HepG2 (cell line): ENCODE measurements around the gene PEX11B. TPM values are rescaled to one million over a fixed set of nuclear protein-coding genes. Genes with fewer than 3 reads are reported as not detected.

Experiments
- ATAC-seq: fragments of 200-7000 bp; cut with Tn5 transposase; 3 replicates; pipeline ENCODE4 v1.9.1; 2020; ENCODE audit warnings: mild to moderate bottlenecking, moderate library complexity
- BruUV-seq: library from RNA; stranded (reverse); fragments of 400-500 nt; replicated peaks from 2 replicates; lab custom pipeline; 2021; lab: Mats Ljungman, UMichigan
- CTCF ChIA-PET: fragments of 300-600 bp; formaldehyde crosslinking; extraction: SDS; loops from one replicate; lab custom pipeline; 2021; ENCODE audit warnings: low total read pairs, inconsistent platforms, low intra/inter-chr PET ratio; lab: Yijun Ruan, JAX
- POLR2A ChIA-PET: fragments of 350-600 bp; sonication (Branson Sonifier 250); formaldehyde crosslinking; loops from one replicate; lab custom pipeline; 2020; ENCODE audit warnings: antibody characterized with exemption, inconsistent platforms; lab: Yijun Ruan, JAX
- DNase-seq: peaks from one replicate; pipeline ENCODE4 v3.0.0-alpha.2; 2015; ENCODE audit warnings: low spot score
- FAIRE-seq: peaks from 3 replicates; lab custom pipeline; 2011; peaks lifted over from hg19 to GRCh38; lab: Jason Lieb, UNC
- H2AFZ ChIP-seq: one replicate; pipeline ENCODE4 v1.6.1; 2011; ENCODE audit warnings: low read length, inconsistent platforms
- H3K27ac ChIP-seq: fragments of 300-600 bp; 3 replicates; pipeline ENCODE4 v1.8.0; 2011; ENCODE audit warnings: mixed run types, mild to moderate bottlenecking, mixed read lengths, low read length, inconsistent platforms; ENCODE audit not compliant: insufficient read depth; ENCODE audit errors: extremely low read length
- H3K27me3 ChIP-seq, 2 experiments: fragments of 200-600 bp in 1 of 2; 2 replicates in 1 of 2; 3 replicates in 1 of 2; pipeline versions ENCODE4 v1.6.0 to v1.8.0; 2011; ENCODE audit warnings: low read length in 2 of 2, mild to moderate bottlenecking in 2 of 2, moderate library complexity in 2 of 2, inconsistent platforms in 1 of 2; ENCODE audit not compliant: insufficient read depth in 2 of 2, control insufficient read depth in 1 of 2
- H3K36me3 ChIP-seq, 2 experiments: fragments of 200-600 bp in 1 of 2; replicated peaks in 1 of 2; 2 replicates in 1 of 2; 3 replicates in 1 of 2; pipeline versions ENCODE4 v1.5.1 to v1.8.0; 2011; ENCODE audit warnings: low read length in 2 of 2, inconsistent platforms in 1 of 2; ENCODE audit not compliant: insufficient read depth in 2 of 2, control insufficient read depth in 1 of 2
- H3K4me1 ChIP-seq: 2 replicates; pipeline ENCODE4 v1.5.1; 2012; ENCODE audit warnings: low read length, inconsistent platforms; ENCODE audit not compliant: insufficient read depth
- H3K4me2 ChIP-seq: 2 replicates; pipeline ENCODE4 v1.6.0; 2011; ENCODE audit warnings: low read depth, low read length, inconsistent platforms
- H3K4me3 ChIP-seq, 3 experiments: fragments of 200-600 bp in 1 of 3; sonication (generic), shearing (Covaris generic) in 1 of 3; replicated peaks in 1 of 3; 2 replicates each; pipeline ENCODE4 v1.5.1; 2011 to 2016; ENCODE audit warnings: low read length in 3 of 3, inconsistent platforms in 2 of 3, low read depth in 2 of 3, mild to moderate bottlenecking in 2 of 3, control low read depth in 1 of 3, mixed read lengths in 1 of 3; ENCODE audit not compliant: insufficient read depth in 1 of 3
- H3K79me2 ChIP-seq: one replicate; pipeline ENCODE4 v1.6.1; 2011; ENCODE audit warnings: low read length, inconsistent platforms; ENCODE audit not compliant: insufficient read depth
- H3K9ac ChIP-seq: 2 replicates; pipeline ENCODE4 v1.6.0; 2011; ENCODE audit warnings: mild to moderate bottlenecking, low read depth, low read length, inconsistent platforms; ENCODE audit not compliant: insufficient read depth
- H3K9me3 ChIP-seq: 2 replicates; pipeline ENCODE4 v1.5.1; 2012; ENCODE audit warnings: mild to moderate bottlenecking, low read length
- H4K20me1 ChIP-seq: 2 replicates; pipeline ENCODE4 v1.6.0; 2011; ENCODE audit warnings: inconsistent platforms, mild to moderate bottlenecking, low read length, moderate library complexity; ENCODE audit not compliant: insufficient read depth
- DNMT3B ChIP-seq: conservative IDR thresholded peaks from 2 replicates; pipeline ENCODE4 v1.6.1; 2016; ENCODE audit warnings: missing biosample characterization, control low read depth
- EEA1 ChIP-seq: sonication (generic); formaldehyde crosslinking; IDR thresholded peaks from 2 replicates; pipeline ENCODE4 v1.5.1; 2020; ENCODE audit warnings: mild to moderate bottlenecking, missing genetic modification reagents, borderline replicate concordance
- IKZF4 ChIP-seq: sonication (generic); formaldehyde crosslinking; IDR thresholded peaks from 2 replicates; pipeline ENCODE4 v1.5.1; 2020; ENCODE audit warnings: borderline replicate concordance, mild to moderate bottlenecking, low read depth, missing genetic modification reagents; ENCODE audit errors: not compliant biosample characterization
- KAT8 ChIP-seq: IDR thresholded peaks from 2 replicates; pipeline ENCODE4 v1.6.1; 2016; ENCODE audit warnings: missing genetic modification reagents, missing compliant biosample characterization
- SPEN ChIP-seq: sonication (generic); formaldehyde crosslinking; IDR thresholded peaks from 2 replicates; pipeline ENCODE4 v1.5.1; 2020; ENCODE audit warnings: low read depth, mild to moderate bottlenecking, missing genetic modification reagents
- ZNF317 ChIP-seq: sonication (generic); formaldehyde crosslinking; IDR thresholded peaks from 2 replicates; pipeline ENCODE4 v1.5.0; 2020; ENCODE audit warnings: mild to moderate bottlenecking, missing genetic modification reagents
- ZNF546 ChIP-seq: sonication (generic); formaldehyde crosslinking; conservative IDR thresholded peaks from 2 replicates; pipeline ENCODE4 v1.8.1; 2023; ENCODE audit warnings: mild to moderate bottlenecking, missing genetic modification reagents
- WGBS: methylation state at CpG from one replicate; pipeline ENCODE4 v1.1.6; 2017; ENCODE audit warnings: low lambda C conversion rate; 5-methylcytosine and 5-hydroxymethylcytosine counted together
- in situ Hi-C: cut with HindIII; loops from 2 replicates; pipeline ENCODE4 v1.10.0; 2017; ENCODE audit warnings: low pct_unique_long_range_greater_than_20kb; ENCODE audit not compliant: extremely low pct_ligation_motif_present
- intact Hi-C: fragments of 100-400 bp; cut with micrococcal nuclease; formaldehyde crosslinking; loops from one replicate; pipeline ENCODE4 v1.10.0; 2022; ENCODE audit not compliant: unreplicated experiment
- polyA plus RNA-seq, 8 experiments: library from polyadenylated mRNA; depleted of rRNA in 3 of 8; stranded (reverse) in 7 of 8; unstranded in 1 of 8; fragments of >200 nt; fragmentation: Illumina TruSeq in 4 of 8; extraction: Trizol in 4 of 8; gene quantifications; 2 replicates each; pipeline versions ENCODE4 v1.2.1 to v1.2.3, GENCODE V29; 2011 to 2016; ENCODE audit warnings: low read depth in 4 of 8, missing spikeins in 1 of 8, mixed read lengths in 1 of 8; ENCODE audit not compliant: insufficient read depth in 1 of 8
- total RNA-seq, 5 experiments: library from RNA; depleted of rRNA; stranded (reverse); fragments of >200 nt; fragmentation: Illumina TruSeq; extraction: Trizol; gene quantifications; 2 replicates each; pipeline ENCODE4 v1.2.3, GENCODE V29; 2016; ENCODE audit warnings: low read depth in 1 of 5
- TF ChIP-seq, protein P1 (sequence below): sonication (generic); formaldehyde crosslinking; conservative IDR thresholded peaks from 2 replicates; pipeline ENCODE4 v1.5.0; 2020; ENCODE audit warnings: missing genetic modification reagents
- TF ChIP-seq, protein P2 (sequence below): sonication (generic); formaldehyde crosslinking; IDR thresholded peaks from 2 replicates; pipeline ENCODE4 v1.4.0; 2020; ENCODE audit warnings: missing genetic modification reagents
- TF ChIP-seq, protein P3 (sequence below): sonication (generic); formaldehyde crosslinking; IDR thresholded peaks from 2 replicates; pipeline ENCODE4 v1.4.0; 2020; ENCODE audit warnings: missing genetic modification reagents, borderline replicate concordance

PEX11B gene
- total and polyA plus RNA-seq, 2 of the 13 experiments (the other 11 are each of a cell fraction or from before 2014, with no cell fraction given), result 21.6 to 48.4 TPM

DNA sequence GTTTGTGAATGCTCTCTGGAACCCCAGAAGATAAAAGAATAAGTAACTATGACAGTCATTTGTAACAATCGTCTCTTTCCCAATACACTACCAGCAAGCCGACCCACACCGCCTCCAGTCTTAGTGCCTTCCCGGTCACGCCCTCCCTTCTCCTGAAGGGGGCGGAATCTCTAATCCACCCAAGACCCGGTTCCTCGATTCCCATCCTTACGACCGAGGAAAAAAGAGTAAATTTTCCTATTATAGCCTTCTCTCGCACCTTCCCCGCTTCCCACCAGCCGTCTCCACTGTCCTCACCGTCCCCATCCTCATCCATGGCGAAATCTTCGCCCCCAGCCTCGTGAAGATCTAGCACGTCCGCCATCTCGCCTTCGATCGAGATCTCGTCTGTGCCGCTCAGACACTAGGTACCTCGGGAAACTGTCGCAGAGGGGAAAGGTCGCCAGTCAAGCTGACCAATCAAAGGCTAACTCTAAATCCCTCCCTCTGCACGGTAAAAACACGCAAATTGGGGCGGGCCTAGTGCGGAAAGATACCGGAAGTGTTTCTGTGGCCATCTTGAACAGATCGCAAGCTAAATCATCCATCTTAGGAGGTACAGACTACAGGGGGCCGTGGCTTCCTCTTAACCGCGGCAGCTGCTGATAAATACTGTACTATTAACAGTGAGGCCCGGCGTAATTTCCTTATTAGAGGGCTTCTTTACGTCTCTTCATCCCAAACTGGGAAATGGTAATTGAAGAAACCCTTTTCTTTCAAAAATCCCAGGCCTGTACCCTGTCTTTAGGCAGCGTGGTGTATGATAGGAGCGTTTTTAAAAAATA is 8.8 kb upstream of the PEX11B start, which contains the start of gene RBM8A (continued):
- TF ChIP-seq EEA1 (CRISPR knock-in tag) (peak; percentile 90; the same call in 1 of the 2 replicates), KAT8 (CRISPR knock-in tag) (peak; percentile 98)
- TF ChIP-seq, protein P1, sequence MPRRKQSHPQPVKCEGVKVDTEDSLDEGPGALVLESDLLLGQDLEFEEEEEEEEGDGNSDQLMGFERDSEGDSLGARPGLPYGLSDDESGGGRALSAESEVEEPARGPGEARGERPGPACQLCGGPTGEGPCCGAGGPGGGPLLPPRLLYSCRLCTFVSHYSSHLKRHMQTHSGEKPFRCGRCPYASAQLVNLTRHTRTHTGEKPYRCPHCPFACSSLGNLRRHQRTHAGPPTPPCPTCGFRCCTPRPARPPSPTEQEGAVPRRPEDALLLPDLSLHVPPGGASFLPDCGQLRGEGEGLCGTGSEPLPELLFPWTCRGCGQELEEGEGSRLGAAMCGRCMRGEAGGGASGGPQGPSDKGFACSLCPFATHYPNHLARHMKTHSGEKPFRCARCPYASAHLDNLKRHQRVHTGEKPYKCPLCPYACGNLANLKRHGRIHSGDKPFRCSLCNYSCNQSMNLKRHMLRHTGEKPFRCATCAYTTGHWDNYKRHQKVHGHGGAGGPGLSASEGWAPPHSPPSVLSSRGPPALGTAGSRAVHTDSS (CRISPR knock-in tag), result no peak
- TF ChIP-seq, all 625 proteins: peak for 210

DNA sequence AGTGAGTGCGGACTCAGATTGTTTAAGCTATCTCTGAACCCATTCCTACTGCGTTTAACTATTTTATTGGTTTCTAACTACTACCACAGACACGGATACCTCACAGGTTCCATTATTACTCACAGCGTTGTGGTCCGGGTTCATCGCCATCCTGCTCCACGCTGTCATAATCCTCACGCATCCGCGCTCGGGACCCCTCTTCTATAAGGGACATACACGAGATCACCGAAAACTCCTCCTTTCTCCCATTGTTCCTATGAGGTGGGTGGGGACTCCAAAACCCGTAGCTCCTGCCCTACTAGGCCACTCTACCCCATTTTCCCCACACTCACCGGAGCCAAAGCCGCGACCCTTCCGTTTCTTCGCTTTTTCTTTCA is 8.2 kb upstream of the PEX11B start:
- FAIRE-seq, result no peak
- BruUV-seq, result TSS peak; percentile 82
- CTCF ChIA-PET, result interaction anchor here (1.6 kb wide), 1 partner anchor 35 kb away, joined by 9 read pairs; no protein-coding TSS in a partner anchor
- H4K20me1 ChIP-seq, result no peaks in the 10 kb centered on the region
- H3K9me3 ChIP-seq, result no peaks in the 10 kb centered on the region
- H3K27ac ChIP-seq, result peak overlapping the region; percentile 88
- peak; percentile 14; the same call in 2 of the 3 replicates for ATAC-seq
- POLR2A ChIA-PET, result interaction anchor here (0.9 to 5.6 kb wide), 19 partner anchors 8 to 124 kb away, joined by 3 to 84 read pairs (median 10); partner anchors contain the start of genes ANKRD34A, LIX1L, NUDT17 and PEX11B
- H3K9ac ChIP-seq, result peak overlapping the region; percentile 96
- no peaks in the 10 kb centered on the region; a peak in 4 of 5 replicates for H3K36me3 ChIP-seq
- peaks cover 17% of the 10 kb centered on the region for H3K4me1 ChIP-seq
- H3K4me2 ChIP-seq, result peak overlapping the region; percentile 82
- no peaks in the 10 kb centered on the region; a peak in 1 of 5 replicates for H3K27me3 ChIP-seq
- no peak for DNase-seq
- intact Hi-C loops (loop anchor here (2.0 to 5.0 kb wide), 2 partner anchors 34 to 38 kb away; partner anchors contain the start of genes ANKRD34A and POLR3GL), in situ Hi-C loops (loop anchor here (5.0 kb wide), 2 partner anchors 36 to 39 kb away; partner anchors contain the start of genes ANKRD34A, ANKRD35 and POLR3GL)
- H3K79me2 ChIP-seq, result peaks cover 15% of the 10 kb centered on the region
- 20% methylated on average over 19 of the region's 19 CpGs for WGBS
- no peak overlapping the region for H2AFZ ChIP-seq
- peak overlapping the region; percentile 77 to 95 (median 83) for H3K4me3 ChIP-seq
- TF ChIP-seq ZNF546 (CRISPR knock-in tag) (no peak), IKZF4 (no peak), SPEN (no peak), DNMT3B (no peak), ZNF317 (CRISPR knock-in tag) (no peak)
- TF ChIP-seq, protein P2, sequence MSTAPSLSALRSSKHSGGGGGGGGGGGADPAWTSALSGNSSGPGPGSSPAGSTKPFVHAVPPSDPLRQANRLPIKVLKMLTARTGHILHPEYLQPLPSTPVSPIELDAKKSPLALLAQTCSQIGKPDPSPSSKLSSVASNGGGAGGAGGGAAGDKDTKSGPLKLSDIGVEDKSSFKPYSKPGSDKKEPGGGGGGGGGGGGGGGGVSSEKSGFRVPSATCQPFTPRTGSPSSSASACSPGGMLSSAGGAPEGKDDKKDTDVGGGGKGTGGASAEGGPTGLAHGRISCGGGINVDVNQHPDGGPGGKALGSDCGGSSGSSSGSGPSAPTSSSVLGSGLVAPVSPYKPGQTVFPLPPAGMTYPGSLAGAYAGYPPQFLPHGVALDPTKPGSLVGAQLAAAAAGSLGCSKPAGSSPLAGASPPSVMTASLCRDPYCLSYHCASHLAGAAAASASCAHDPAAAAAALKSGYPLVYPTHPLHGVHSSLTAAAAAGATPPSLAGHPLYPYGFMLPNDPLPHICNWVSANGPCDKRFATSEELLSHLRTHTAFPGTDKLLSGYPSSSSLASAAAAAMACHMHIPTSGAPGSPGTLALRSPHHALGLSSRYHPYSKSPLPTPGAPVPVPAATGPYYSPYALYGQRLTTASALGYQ (CRISPR knock-in tag), result no peak
- TF ChIP-seq, protein P3, sequence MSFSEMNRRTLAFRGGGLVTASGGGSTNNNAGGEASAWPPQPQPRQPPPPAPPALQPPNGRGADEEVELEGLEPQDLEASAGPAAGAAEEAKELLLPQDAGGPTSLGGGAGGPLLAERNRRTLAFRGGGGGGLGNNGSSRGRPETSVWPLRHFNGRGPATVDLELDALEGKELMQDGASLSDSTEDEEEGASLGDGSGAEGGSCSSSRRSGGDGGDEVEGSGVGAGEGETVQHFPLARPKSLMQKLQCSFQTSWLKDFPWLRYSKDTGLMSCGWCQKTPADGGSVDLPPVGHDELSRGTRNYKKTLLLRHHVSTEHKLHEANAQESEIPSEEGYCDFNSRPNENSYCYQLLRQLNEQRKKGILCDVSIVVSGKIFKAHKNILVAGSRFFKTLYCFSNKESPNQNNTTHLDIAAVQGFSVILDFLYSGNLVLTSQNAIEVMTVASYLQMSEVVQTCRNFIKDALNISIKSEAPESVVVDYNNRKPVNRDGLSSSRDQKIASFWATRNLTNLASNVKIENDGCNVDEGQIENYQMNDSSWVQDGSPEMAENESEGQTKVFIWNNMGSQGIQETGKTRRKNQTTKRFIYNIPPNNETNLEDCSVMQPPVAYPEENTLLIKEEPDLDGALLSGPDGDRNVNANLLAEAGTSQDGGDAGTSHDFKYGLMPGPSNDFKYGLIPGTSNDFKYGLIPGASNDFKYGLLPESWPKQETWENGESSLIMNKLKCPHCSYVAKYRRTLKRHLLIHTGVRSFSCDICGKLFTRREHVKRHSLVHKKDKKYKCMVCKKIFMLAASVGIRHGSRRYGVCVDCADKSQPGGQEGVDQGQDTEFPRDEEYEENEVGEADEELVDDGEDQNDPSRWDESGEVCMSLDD, result no peak
